ENCODE results near the gene MTCH1.

MTCH1 gene

DNA sequence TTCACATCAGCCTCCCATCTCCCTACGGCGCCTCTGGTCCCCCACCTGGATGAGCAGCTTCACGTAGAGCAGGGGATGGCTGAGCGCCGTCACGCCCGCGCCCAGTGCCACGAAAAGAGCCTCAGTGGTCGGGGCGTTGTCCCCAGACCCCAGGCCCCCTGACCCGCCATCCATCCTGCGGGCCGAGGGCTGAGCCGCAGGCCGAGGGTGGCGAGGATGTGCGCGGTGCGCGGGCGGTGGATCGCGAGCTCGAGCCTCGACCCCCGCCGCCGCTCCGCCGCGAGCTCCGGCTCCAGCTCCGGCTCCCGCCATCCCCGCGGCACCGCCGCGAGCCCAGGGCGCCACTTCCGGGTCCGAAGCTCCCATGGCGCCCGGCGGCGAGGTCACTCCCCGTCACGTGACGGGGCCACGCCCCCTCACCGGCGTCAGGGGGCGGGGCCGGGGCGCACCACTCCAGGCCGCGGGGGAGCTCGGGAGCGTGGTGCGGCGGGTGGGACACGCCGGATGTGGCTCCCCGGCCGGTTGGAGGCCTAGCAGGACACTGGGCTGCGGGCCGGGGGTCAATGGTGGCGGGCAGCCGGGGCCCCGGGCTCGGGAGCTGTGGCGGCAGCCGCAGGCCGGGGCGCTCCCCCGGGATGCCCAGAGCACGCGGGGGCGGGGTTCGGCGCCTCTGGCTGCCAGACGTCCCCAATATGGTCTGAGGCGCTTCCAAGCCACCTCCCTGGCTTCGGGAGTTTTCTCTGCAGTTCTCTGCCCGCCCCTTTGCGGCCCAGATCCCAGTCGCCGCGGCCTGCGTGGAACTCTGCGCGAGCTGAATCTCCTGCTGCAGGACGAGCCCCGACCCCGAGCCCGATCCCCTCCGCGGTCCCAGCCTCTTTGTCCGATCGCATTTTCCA lies at the start of gene MTCH1:
TSS of gene MTCH1 (minus strand) at position 389 of the 896 bp plus-strand sequence. CDS start at position 366, 23 bp downstream.
- DNase-seq: peak; percentile 97

GRCh38 chr6:37033819-37034795 lies 48.1 kb upstream of the MTCH1 start:
- peak; percentile 67 for DNase-seq

GRCh38 chr6:37033255-37033654 lies 47.3 kb upstream of the MTCH1 start:
- peak; percentile 75 for DNase-seq

DNA sequence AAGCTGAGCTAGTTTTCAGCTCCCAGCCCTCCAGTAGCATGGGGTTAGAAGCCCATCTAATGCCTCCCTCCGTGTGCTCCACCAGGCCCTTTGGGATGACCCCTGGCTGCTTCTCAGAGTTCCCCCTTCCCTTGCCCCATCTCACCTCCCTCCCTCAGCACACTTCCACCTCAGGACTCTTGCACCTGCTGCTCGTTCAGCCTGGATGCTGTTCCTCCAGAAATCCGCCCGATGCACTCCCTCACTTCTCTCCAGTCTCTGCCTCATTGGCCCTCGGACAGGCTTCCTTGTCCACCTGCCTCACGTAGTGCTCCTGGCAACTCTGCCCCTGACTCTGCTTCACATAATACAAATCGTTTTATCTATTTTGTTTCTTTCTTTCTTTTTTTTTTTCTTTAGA lies 46.2 kb upstream of the MTCH1 start:
- DNase-seq: no peak

GRCh38 chr6:37030599-37030998 lies 44.6 kb upstream of the MTCH1 start:
- no peak for DNase-seq

GRCh38 chr6:37029249-37029971 lies 43.4 kb upstream of the MTCH1 start:
- peak; percentile 77 for DNase-seq

DNA sequence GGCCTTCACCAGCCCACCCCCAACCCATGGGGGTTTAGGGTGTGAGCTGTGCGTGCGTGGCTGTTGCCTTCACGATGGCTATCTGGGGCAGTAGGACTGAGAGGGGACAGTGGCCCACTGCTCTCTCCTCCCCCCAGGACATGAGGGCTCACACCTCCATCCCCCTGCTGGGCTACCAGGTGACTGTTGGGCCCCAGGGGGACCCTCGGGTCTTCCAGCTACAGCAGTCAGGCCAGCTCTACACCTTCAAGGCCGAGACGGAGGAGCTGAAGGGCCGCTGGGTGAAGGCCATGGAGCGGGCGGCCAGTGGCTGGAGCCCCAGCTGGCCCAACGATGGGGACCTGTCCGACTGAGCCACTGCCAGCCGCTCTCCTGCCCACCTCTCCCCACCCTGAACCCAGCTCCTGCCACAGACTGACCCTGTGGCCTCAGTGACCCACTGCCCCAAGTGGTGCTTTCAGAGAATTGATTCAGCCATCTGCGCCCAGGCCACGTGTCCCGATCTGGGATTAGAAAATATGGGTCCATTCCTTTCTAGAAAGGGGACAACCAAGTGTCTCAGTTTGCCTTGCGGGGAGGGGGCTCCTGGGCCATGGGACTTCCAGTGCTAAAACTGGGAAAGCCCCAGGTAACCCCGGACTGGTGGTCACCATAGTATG lies 41.9 kb upstream of the MTCH1 start:
- no peak for DNase-seq

DNA sequence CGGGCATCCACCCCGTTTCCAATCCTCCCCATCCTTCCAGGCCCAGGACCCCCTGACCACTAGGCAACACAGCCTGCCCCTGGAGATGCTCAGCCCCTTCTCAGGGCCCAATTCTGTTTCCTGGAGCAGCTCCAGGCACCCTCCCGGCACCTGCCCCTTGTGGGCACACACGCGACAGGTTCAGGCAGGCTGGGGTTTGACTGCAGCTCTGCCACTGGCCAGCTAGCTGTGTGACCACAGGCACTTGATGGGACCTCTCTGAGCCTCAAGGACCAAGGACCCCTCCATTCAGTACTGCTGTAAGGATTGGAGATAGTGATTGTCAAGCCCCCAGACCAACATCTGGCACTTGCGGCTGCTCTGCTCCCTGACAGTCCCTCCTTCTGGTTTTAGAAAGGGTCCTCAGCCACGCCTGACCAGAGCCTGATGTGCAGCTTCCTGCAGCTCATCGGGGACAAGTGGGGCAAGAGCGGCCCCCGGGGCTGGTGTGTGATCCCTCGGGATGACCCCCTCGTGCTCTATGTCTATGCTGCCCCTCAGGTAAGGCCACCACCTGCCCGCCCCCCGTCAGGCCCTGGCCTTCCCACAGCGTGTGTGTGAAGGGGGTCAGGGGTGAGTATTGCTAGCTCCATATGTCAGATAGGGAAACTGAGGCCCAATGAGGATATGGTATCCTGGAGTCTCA lies 41.2 kb upstream of the MTCH1 start:
- DNase-seq: no peak

- DNase-seq: no peak
Observed at GRCh38 chr6:37025621-37026466, 39.8 kb upstream of the MTCH1 start.

GRCh38 chr6:37024656-37025337 lies 38.8 kb upstream of the MTCH1 start:
- peak; percentile 75 for DNase-seq

DNA sequence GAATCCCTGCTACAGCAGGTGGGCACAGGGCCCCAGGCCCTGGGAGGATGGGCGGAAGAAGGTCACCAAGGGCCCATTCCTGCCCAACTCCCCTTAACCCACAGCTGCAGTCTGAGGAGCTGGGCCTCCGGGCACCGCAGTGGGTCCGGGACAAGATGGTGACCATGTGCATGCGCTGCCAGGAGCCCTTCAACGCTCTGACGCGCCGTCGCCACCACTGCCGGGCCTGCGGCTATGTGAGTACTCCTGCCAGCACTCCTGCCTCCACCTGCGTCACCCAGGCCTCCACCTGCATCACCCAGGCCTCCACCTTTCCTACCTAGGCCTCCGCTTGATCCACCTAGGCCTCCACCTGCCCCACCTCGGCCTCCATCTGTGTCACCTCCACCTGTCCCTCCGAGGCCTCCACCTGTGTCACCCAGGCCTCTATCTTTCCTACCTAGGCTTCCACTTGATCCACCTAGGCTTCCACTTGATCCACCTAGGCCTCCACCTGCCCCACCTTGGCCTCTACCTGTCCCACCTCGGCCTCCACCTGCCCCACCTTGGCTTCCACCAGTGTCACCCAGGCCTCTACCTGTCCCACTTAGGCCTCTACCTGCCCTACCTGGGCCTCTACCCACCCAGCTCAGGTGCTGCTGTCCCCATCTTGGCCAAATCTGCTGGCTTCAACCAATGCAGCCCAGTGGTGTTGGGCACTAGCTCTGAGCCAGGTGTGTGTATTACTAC lies 36.3 kb upstream of the MTCH1 start:
- no peak for DNase-seq

- DNase-seq: peak; percentile 80
Observed at GRCh38 chr6:37021356-37022129, 35.5 kb upstream of the MTCH1 start.

DNA sequence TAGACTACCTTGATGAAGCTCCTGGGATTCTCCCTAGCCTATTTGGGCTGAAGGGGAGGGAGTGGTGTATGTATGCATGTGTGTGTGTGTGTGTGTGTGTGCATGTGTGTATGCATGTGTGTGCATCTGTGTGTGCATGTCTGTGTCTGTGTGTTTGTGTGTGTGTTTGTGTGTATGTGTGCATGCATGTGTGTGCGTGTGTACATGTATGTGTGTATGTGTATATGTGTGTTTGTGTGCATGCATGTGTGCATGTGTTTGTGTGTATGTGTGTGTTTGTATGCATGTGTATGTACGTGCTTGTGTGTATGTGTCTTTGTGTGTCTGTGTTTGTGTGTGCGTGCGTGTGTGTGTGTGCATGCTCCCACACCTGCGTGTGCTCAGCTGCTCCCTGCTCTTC lies 34.8 kb upstream of the MTCH1 start:
- no peak for DNase-seq

DNA sequence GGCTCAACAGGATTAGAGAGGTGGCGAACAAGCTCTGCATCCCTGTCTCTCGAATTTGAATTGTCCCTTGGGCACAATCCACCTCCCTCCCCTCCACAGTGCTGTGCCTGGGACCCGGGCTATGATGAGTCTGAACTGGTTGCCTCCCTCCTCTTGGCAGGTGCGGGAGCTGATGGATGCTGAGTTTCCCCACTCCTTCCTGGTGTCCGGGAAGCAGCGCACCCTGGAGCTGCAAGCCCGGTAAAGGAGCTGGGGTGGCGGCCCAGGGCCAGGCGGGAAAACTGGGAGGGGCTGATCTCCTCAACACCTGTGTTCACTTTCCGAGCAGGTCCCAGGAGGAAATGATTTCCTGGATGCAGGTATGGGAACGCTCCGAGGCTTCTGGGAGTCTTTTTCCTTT lies 34.4 kb upstream of the MTCH1 start:
- DNase-seq: no peak

DNA sequence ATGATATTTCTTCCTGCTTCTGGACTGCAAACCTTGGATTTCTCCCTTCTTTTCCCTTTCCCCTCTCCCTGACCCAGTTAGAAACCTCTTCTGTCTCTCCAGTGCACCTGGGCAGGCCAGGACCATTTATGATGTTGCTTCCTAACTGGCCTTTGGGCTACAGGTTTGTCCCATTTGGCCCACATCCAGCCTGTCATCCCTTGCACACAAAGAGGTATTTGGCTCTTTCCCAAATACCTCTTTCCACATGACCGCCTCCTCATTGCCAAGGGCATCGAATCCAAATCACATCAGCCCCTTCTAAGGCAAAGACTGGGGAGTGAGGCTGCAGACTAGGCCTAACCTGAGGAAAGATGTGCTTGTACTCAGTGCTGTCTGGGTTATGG lies 33.1 kb upstream of the MTCH1 start:
- DNase-seq: no peak

DNA sequence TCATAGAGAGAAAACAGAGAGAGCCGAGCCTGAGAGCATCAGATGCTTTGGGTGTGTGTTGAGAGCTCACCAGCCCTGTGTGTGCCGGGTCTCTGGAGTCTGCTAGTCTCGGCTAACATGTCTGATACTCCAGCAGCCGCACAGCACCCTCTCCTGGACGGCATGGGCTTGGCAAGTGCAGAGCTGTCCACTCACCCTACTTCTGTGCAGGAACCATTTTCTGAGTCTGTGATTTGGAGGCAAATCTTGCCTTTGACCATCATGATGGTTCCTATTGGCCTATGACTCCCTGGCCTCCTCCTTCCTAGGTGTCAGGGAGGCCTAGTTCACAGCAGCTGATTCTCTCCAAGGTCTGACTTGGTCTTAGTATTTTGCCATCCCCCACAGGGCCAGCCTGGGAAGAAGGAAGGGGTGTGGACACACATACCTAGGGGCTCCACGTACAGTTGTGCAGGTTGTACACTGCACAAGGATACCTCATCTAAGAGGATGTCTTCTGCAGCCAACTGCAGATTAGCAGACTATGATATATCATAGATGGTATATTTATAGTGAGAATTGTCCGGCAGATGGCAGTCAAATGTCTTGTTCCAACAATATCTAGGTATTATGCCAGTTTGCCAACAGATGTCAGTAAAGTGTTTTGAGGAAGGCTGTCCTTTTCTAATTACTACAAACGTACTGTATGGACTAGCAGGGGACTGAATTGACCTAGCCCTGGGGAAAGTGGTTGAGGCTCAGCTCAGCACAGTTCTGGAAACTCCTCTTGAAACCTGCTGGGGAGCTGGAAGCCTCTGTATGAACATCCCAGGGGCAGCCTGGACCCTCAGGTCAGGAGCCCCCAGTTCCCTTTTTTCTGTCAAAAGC lies 32.4 kb upstream of the MTCH1 start:
- DNase-seq: peak; percentile 93

GRCh38 chr6:37017606-37018197 lies 31.7 kb upstream of the MTCH1 start:
- no peak for DNase-seq
